Choroid plexus epithelial cell (primary cell): ENCODE data around the gene TOP1.

Source experiments
- DNase-seq: peaks from one replicate; pipeline ENCODE4 v3.0.0-alpha.2; 2010; ENCODE audit warnings: low read depth
- H3K4me3 ChIP-seq: 2 replicates; pipeline ENCODE4 v1.5.1; 2011; ENCODE audit warnings: low read depth, mild to moderate bottlenecking, control low read depth, low read length, moderate library complexity
- CTCF ChIP-seq: conservative IDR thresholded peaks from 2 replicates; pipeline ENCODE4 v1.5.1; 2011; ENCODE audit warnings: low read depth, mild to moderate bottlenecking, control low read depth, inconsistent platforms, low read length, moderate library complexity

TOP1 gene

GRCh38 chr20:41135888-41136679 is 107.5 kb downstream of the TOP1 start:
- TF ChIP-seq CTCF = no peak
- no peak for DNase-seq

GRCh38 chr20:41136680-41137613 is 108.3 kb downstream of the TOP1 start, which contains the start of gene PLCG1:
PLCG1 (plus strand) TSS chr20:41137543; CDS start chr20:41137642, 99 bp downstream.
- DNase-seq = peak; percentile 82
- TF ChIP-seq CTCF = no peak
- peak within 1 kb of the TSS; percentile 84 for H3K4me3 ChIP-seq

More at GRCh38 chr20:41135888-41136679, 107.5 kb downstream of the TOP1 start:
- peak overlapping the region; percentile 84 for H3K4me3 ChIP-seq

- peak; percentile 64 for DNase-seq
- H3K4me3 ChIP-seq = peak overlapping the region; percentile 84
- TF ChIP-seq CTCF = no peak
These were observed 109.2 kb downstream of the TOP1 start for GRCh38 chr20:41137614-41138474.

GRCh38 chr20:41138475-41139226 is 110.0 kb downstream of the TOP1 start:
- TF ChIP-seq CTCF = no peak
- no peak for DNase-seq
- peak overlapping the region; percentile 84 for H3K4me3 ChIP-seq

- peak overlapping the region; percentile 84 for H3K4me3 ChIP-seq
- no peak for TF ChIP-seq CTCF
- no peak for DNase-seq
These were observed 110.8 kb downstream of the TOP1 start for GRCh38 chr20:41139227-41140093.
